Breast epithelium (tissue), 3 donors: ENCODE data around the gene ZNF611.

Source experiments
- CTCF ChIP-seq, 3 donors: fragments of 450-650 bp; IDR thresholded peaks; one replicate each; pipeline ENCODE4 v1.5.1; 2016 to 2017; ENCODE audit warnings: antibody characterized with exemption in 3 of 3, mild to moderate bottlenecking in 3 of 3, moderate library complexity in 3 of 3
- POLR2AphosphoS5 ChIP-seq, 3 donors: sonication (generic); formaldehyde crosslinking; IDR thresholded peaks; one replicate each; pipeline ENCODE4 v1.6.1; 2017; ENCODE audit warnings: antibody characterized with exemption in 3 of 3

- TF ChIP-seq CTCF (IDR thresholded peaks at IDR 0.05) (no peak), POLR2AphosphoS5 (IDR thresholded peaks at IDR 0.05) (no peak)
Observed at GRCh38 chr19:52673014-52673413, 61.8 kb downstream of the ZNF611 start.
